ENCODE measurements around the gene MLLT3.

MLLT3 gene

GRCh38 chr9:20295555-20295954 lies 326.7 kb downstream of the MLLT3 start:
- ATAC-seq (replicated peaks) = no peak
- H3K4me3 Mint-ChIP-seq = no peak overlapping the region
- H3K27ac Mint-ChIP-seq = no peak overlapping the region
- no peak for DNase-seq
- H3K36me3 Mint-ChIP-seq = no peaks in the 10 kb centered on the region
- peaks cover 27 to 35% of the 10 kb centered on the region in 2 donors for H3K27me3 Mint-ChIP-seq
- peaks cover 0 to 3% of the 10 kb centered on the region in 2 donors for H3K9me3 Mint-ChIP-seq
- H3K4me1 Mint-ChIP-seq = no peaks in the 10 kb centered on the region

- Mint-ChIP-seq H3K27me3 (peaks cover 26 to 38% of the 10 kb centered on the region in 2 donors), H3K4me3 (no peak overlapping the region), H3K36me3 (no peaks in the 10 kb centered on the region), H3K27ac (no peak overlapping the region), H3K4me1 (no peaks in the 10 kb centered on the region), H3K9me3 (peaks cover 0 to 3% of the 10 kb centered on the region in 2 donors)
- ATAC-seq (replicated peaks) = no peak
- DNase-seq = no peak
These were observed 328.1 kb downstream of the MLLT3 start for GRCh38 chr9:20294046-20294750.

GRCh38 chr9:20292002-20292401 lies 330.3 kb downstream of the MLLT3 start:
- peaks cover 0 to 3% of the 10 kb centered on the region in 2 donors for H3K4me1 Mint-ChIP-seq
- DNase-seq = no peak
- no peak for ATAC-seq (replicated peaks)
- no peak overlapping the region for H3K27ac Mint-ChIP-seq
- H3K36me3 Mint-ChIP-seq = no peaks in the 10 kb centered on the region
- peaks cover 0 to 3% of the 10 kb centered on the region in 2 donors for H3K9me3 Mint-ChIP-seq
- no peak overlapping the region for H3K4me3 Mint-ChIP-seq
- peaks cover 14 to 21% of the 10 kb centered on the region in 2 donors for H3K27me3 Mint-ChIP-seq

All from stimulated activated naive B cell treated with anti-CD40 and anti-IgM and Interleukin-4, amounts not matched to agents 10 μg/mL and 1 μg/mL and 100 μg/mL, for 72 hours (primary cell).